ENCODE measurements around the gene LAMC3. TPM values are rescaled to one million over a fixed set of nuclear protein-coding genes. Genes with fewer than 3 reads are reported as not detected.
"Not testable (repeated sequence)": the region's sequence is repeated elsewhere in the genome, so short reads cannot be mapped to it uniquely, and the experiment has no call there.

LAMC3 gene
- polyA plus RNA-seq, 1 experiment: 0.01 TPM

GRCh38 chr9:130999245-130999623 lies 9.7 kb upstream of the LAMC3 start:
- Histone ChIP-seq H3K4me3 (ENCODE audit: low read depth, low read length) (no peak overlapping the region), H3K27me3 (ENCODE audit: control insufficient read depth, insufficient read depth, low read length) (peaks cover 19% of the 10 kb centered on the region), H3K36me3 (ENCODE audit: control insufficient read depth, insufficient read depth, low read length) (no peaks in the 10 kb centered on the region)
- ChIA-PET POLR2A (no interaction called here), CTCF (interaction anchor here (0.9 to 5.0 kb wide), 15 partner anchors 12 to 299 kb away, joined by 3 to 55 read pairs (median 6); no protein-coding TSS in a partner anchor)
- no peak for DNase-seq (ENCODE audit: low read depth)
- no peak for TF ChIP-seq CTCF (IDR thresholded peaks at IDR 0.05; ENCODE audit: insufficient read depth, low read depth, low read length)

- H3K4me3 ChIP-seq (ENCODE audit: low read depth, low read length); H3K36me3 ChIP-seq (ENCODE audit: control insufficient read depth, insufficient read depth, low read length); DNase-seq (ENCODE audit: low read depth): not testable (repeated sequence)
- CTCF ChIA-PET: interaction anchor here (1.1 to 5.0 kb wide), 7 partner anchors 46 to 301 kb away, joined by 4 to 55 read pairs (median 6); no protein-coding TSS in a partner anchor
- H3K27me3 ChIP-seq (ENCODE audit: control insufficient read depth, insufficient read depth, low read length): peaks cover 19% of the 10 kb centered on the region
- POLR2A ChIA-PET: interaction anchor here (0.5 kb wide), 1 partner anchor 46 kb away, joined by 8 read pairs; no protein-coding TSS in a partner anchor
These were observed 8.4 kb upstream of the LAMC3 start for GRCh38 chr9:131000526-131000925.

GRCh38 chr9:131001021-131001420 lies 8.0 kb upstream of the LAMC3 start:
- no peak for TF ChIP-seq CTCF (IDR thresholded peaks at IDR 0.05; ENCODE audit: insufficient read depth, low read depth, low read length)
- no peak overlapping the region for H3K4me3 ChIP-seq (ENCODE audit: low read depth, low read length)
- ChIA-PET CTCF (interaction anchor here (1.3 to 5.0 kb wide), 6 partner anchors 45 to 301 kb away, joined by 4 to 55 read pairs (median 6); no protein-coding TSS in a partner anchor), POLR2A (interaction anchor here (0.5 kb wide), 1 partner anchor 45 kb away, joined by 8 read pairs; no protein-coding TSS in a partner anchor)
- no peak for DNase-seq (ENCODE audit: low read depth)
- peaks cover 19% of the 10 kb centered on the region for H3K27me3 ChIP-seq (ENCODE audit: control insufficient read depth, insufficient read depth, low read length)
- H3K36me3 ChIP-seq (ENCODE audit: control insufficient read depth, insufficient read depth, low read length): no peaks in the 10 kb centered on the region

- Histone ChIP-seq H3K27me3 (ENCODE audit: control insufficient read depth, insufficient read depth, low read length) (peaks cover 19% of the 10 kb centered on the region), H3K4me3 (ENCODE audit: low read depth, low read length) (no peak overlapping the region), H3K36me3 (ENCODE audit: control insufficient read depth, insufficient read depth, low read length) (no peaks in the 10 kb centered on the region)
- no peak for DNase-seq (ENCODE audit: low read depth)
- TF ChIP-seq CTCF (IDR thresholded peaks at IDR 0.05; ENCODE audit: insufficient read depth, low read depth, low read length): no peak
- ChIA-PET POLR2A (no interaction called here), CTCF (interaction anchor here (1.3 to 2.7 kb wide), 4 partner anchors 45 to 301 kb away, joined by 5 to 7 read pairs (median 6); no protein-coding TSS in a partner anchor)
These were observed 7.0 kb upstream of the LAMC3 start for GRCh38 chr9:131001990-131002389.

- CTCF ChIA-PET: interaction anchor here (0.7 to 2.1 kb wide), 4 partner anchors 9 to 305 kb away, joined by 3 to 12 read pairs (median 6); no protein-coding TSS in a partner anchor
- H3K4me3 ChIP-seq (ENCODE audit: low read depth, low read length): no peak overlapping the region
- no peaks in the 10 kb centered on the region for H3K36me3 ChIP-seq (ENCODE audit: control insufficient read depth, insufficient read depth, low read length)
- H3K27me3 ChIP-seq (ENCODE audit: control insufficient read depth, insufficient read depth, low read length): peaks cover 26% of the 10 kb centered on the region
- DNase-seq (ENCODE audit: low read depth): no peak
- TF ChIP-seq CTCF (IDR thresholded peaks at IDR 0.05; ENCODE audit: insufficient read depth, low read depth, low read length): no peak
- POLR2A ChIA-PET: no interaction called here
These were observed 2.4 kb upstream of the LAMC3 start for GRCh38 chr9:131006601-131007000.

GRCh38 chr9:131008086-131008485 lies 888 bp upstream of the LAMC3 start:
- DNase-seq (ENCODE audit: low read depth): no peak
- H3K27me3 ChIP-seq (ENCODE audit: control insufficient read depth, insufficient read depth, low read length): peaks cover 31% of the 10 kb centered on the region
- no peaks in the 10 kb centered on the region for H3K36me3 ChIP-seq (ENCODE audit: control insufficient read depth, insufficient read depth, low read length)
- CTCF ChIA-PET: interaction anchor here (1.0 to 4.7 kb wide), 3 partner anchors 10 to 39 kb away, joined by 3 to 34 read pairs (median 12); no protein-coding TSS in a partner anchor
- POLR2A ChIA-PET: no interaction called here
- H3K4me3 ChIP-seq (ENCODE audit: low read depth, low read length): no peak overlapping the region
- no peak for TF ChIP-seq CTCF (IDR thresholded peaks at IDR 0.05; ENCODE audit: insufficient read depth, low read depth, low read length)
